Urinary bladder (tissue), 4 donors: ENCODE results near the gene CACNA1S. TPM values are rescaled to one million over a fixed set of nuclear protein-coding genes. Genes with fewer than 3 reads are reported as not detected.

Experiments used
- DNase-seq: peaks from one replicate; pipeline ENCODE4 v3.0.0-alpha.2; 2015; ENCODE audit errors: extremely low spot score
- H3K27ac ChIP-seq: one replicate; pipeline ENCODE4 v1.5.1; 2013; ENCODE audit warnings: low read depth, mild to moderate bottlenecking, moderate library complexity
- H3K36me3 ChIP-seq: one replicate; pipeline ENCODE4 v1.6.1; 2013; ENCODE audit warnings: mild to moderate bottlenecking, moderate library complexity; ENCODE audit not compliant: insufficient read depth
- H3K4me1 ChIP-seq: one replicate; pipeline ENCODE4 v1.6.1; 2013; ENCODE audit warnings: mild to moderate bottlenecking, moderate library complexity; ENCODE audit not compliant: insufficient read depth
- H3K4me3 ChIP-seq: one replicate; pipeline ENCODE4 v1.5.1; 2013; ENCODE audit warnings: low read depth, low read length
- WGBS: extraction: QIAGEN DNeasy Blood & Tissue Kit; methylation state at CpG from one replicate; pipeline ENCODE4 v1.1.7; 2013; 5-methylcytosine and 5-hydroxymethylcytosine counted together
- polyA plus RNA-seq: library from polyadenylated mRNA; stranded (reverse); fragments of 200-250 nt; gene quantifications from one replicate; pipeline ENCODE4 v1.2.3, GENCODE V29; 2013
- total RNA-seq: library from RNA; depleted of rRNA; stranded (reverse); fragments of >200 nt; gene quantifications from one replicate; pipeline ENCODE4 v1.2.3, GENCODE V29; 2014
- donor health status: healthy with polysubstance abuse.
- donor health status: healthy.

The CACNA1S gene
- total and polyA plus RNA-seq, 2 donors, result 1.9 TPM; not detected in 1

- 92% methylated on average over 1 of the region's 1 CpG for WGBS
These were observed 109.7 kb downstream of the CACNA1S start for GRCh38 chr1:201002510-201002909.

GRCh38 chr1:201001962-201002361 lies 110.3 kb downstream of the CACNA1S start:
- Histone ChIP-seq H3K36me3 (no peaks in the 10 kb centered on the region), H3K4me1 (no peaks in the 10 kb centered on the region), H3K27ac (no peak overlapping the region), H3K4me3 (no peak overlapping the region)
- 86% methylated on average over 11 of the region's 11 CpGs for WGBS
- no peak for DNase-seq

More at GRCh38 chr1:201002510-201002909, 109.7 kb downstream of the CACNA1S start:
- DNase-seq, result no peak
- Histone ChIP-seq H3K36me3 (no peaks in the 10 kb centered on the region), H3K4me3 (no peak overlapping the region), H3K4me1 (no peaks in the 10 kb centered on the region), H3K27ac (no peak overlapping the region)

GRCh38 chr1:201000391-201000790 lies 111.8 kb downstream of the CACNA1S start:
- H3K4me1 ChIP-seq, result no peaks in the 10 kb centered on the region
- no peaks in the 10 kb centered on the region for H3K36me3 ChIP-seq
- WGBS, result 94% methylated on average over 25 of the region's 25 CpGs
- H3K4me3 ChIP-seq, result no peak overlapping the region
- no peak for DNase-seq
- no peak overlapping the region for H3K27ac ChIP-seq

GRCh38 chr1:200999667-201000066 lies 112.6 kb downstream of the CACNA1S start:
- no peaks in the 10 kb centered on the region for H3K4me1 ChIP-seq
- no peak overlapping the region for H3K27ac ChIP-seq
- H3K36me3 ChIP-seq, result no peaks in the 10 kb centered on the region
- DNase-seq, result no peak
- WGBS, result 88% methylated on average over 14 of the region's 14 CpGs
- H3K4me3 ChIP-seq, result no peak overlapping the region

- H3K27ac ChIP-seq, result no peak overlapping the region
- DNase-seq, result no peak
- no peaks in the 10 kb centered on the region for H3K4me1 ChIP-seq
- WGBS, result 88% methylated on average over 16 of the region's 16 CpGs
- H3K36me3 ChIP-seq, result no peaks in the 10 kb centered on the region
- H3K4me3 ChIP-seq, result no peak overlapping the region
These were observed 113.9 kb downstream of the CACNA1S start for GRCh38 chr1:200998323-200998722.

- no peak for DNase-seq
- no peaks in the 10 kb centered on the region for H3K4me1 ChIP-seq
- H3K36me3 ChIP-seq, result no peaks in the 10 kb centered on the region
- H3K27ac ChIP-seq, result no peak overlapping the region
- 66% methylated on average over 4 of the region's 4 CpGs for WGBS
- no peak overlapping the region for H3K4me3 ChIP-seq
These were observed 119.7 kb downstream of the CACNA1S start for GRCh38 chr1:200992382-200993048.

GRCh38 chr1:200991097-200991614 lies 121.1 kb downstream of the CACNA1S start:
- H3K4me3 ChIP-seq, result no peak overlapping the region
- 76% methylated on average over 10 of the region's 10 CpGs for WGBS
- no peaks in the 10 kb centered on the region for H3K36me3 ChIP-seq
- H3K27ac ChIP-seq, result no peak overlapping the region
- no peak for DNase-seq
- H3K4me1 ChIP-seq, result no peaks in the 10 kb centered on the region

- no peak overlapping the region for H3K4me3 ChIP-seq
- WGBS, result 95% methylated on average over 9 of the region's 9 CpGs
- no peaks in the 10 kb centered on the region for H3K36me3 ChIP-seq
- H3K4me1 ChIP-seq, result no peaks in the 10 kb centered on the region
- no peak overlapping the region for H3K27ac ChIP-seq
- DNase-seq, result no peak
These were observed 122.1 kb downstream of the CACNA1S start for GRCh38 chr1:200990114-200990513.

Other genes starting within 250 kb of the CACNA1S start
- not detected for gene GPR25, start 239.4 kb downstream of the CACNA1S start, total RNA-seq
- gene GPR25, start 239.4 kb downstream of the CACNA1S start, polyA plus RNA-seq, result 0.06 TPM
- 10.1 TPM for gene INAVA, start 217.5 kb downstream of the CACNA1S start, total RNA-seq
- gene INAVA, start 217.5 kb downstream of the CACNA1S start, polyA plus RNA-seq, result 6.2 TPM
- 1.5 TPM for gene KIF21B, start 88.7 kb downstream of the CACNA1S start, total RNA-seq
- gene KIF21B, start 88.7 kb downstream of the CACNA1S start, polyA plus RNA-seq, result 1.0 TPM
- not detected for gene ASCL5, start 14.8 kb upstream of the CACNA1S start, total RNA-seq
- not detected for gene ASCL5, start 14.8 kb upstream of the CACNA1S start, polyA plus RNA-seq
- gene TMEM9, start 42.0 kb upstream of the CACNA1S start, total RNA-seq, result 46.4 TPM
- 91.9 TPM for gene TMEM9, start 42.0 kb upstream of the CACNA1S start, polyA plus RNA-seq
- 0.69 TPM for gene IGFN1, start 78.4 kb upstream of the CACNA1S start, total RNA-seq
- 0.14 TPM for gene IGFN1, start 78.4 kb upstream of the CACNA1S start, polyA plus RNA-seq
- 4.0 TPM for gene PKP1, start 171.1 kb upstream of the CACNA1S start, total RNA-seq
- 2.5 TPM for gene PKP1, start 171.1 kb upstream of the CACNA1S start, polyA plus RNA-seq